PC-3 (cell line): ENCODE data around the gene COL8A2. TPM values are rescaled to one million over a fixed set of nuclear protein-coding genes. Genes with fewer than 3 reads are reported as not detected.

Experiments used
- ATAC-seq: fragments of 200-7000 bp; cut with Tn5 transposase; 2 replicates; pipeline ENCODE4 v1.9.1; 2020; ENCODE audit warnings: mild to moderate bottlenecking, moderate library complexity
- BruUV-seq: library from RNA; stranded (reverse); fragments of 400-500 nt; replicated peaks from 2 replicates; lab custom pipeline; 2021; lab: Mats Ljungman, UMichigan
- CTCF ChIA-PET: fragments of 300-600 bp; sonication (Branson Sonifier 250); formaldehyde crosslinking; loops from one replicate; lab custom pipeline; 2022; ENCODE audit warnings: antibody characterized with exemption; lab: Charles Lee
- POLR2A ChIA-PET: fragments of 300-600 bp; sonication (Branson Sonifier 250); formaldehyde crosslinking; loops from one replicate; lab custom pipeline; 2022; ENCODE audit warnings: antibody characterized with exemption; ENCODE audit not compliant: unreplicated experiment; lab: Charles Lee
- DNase-seq: peaks from one replicate; pipeline ENCODE4 v3.0.0-alpha.2; 2015
- H2AFZ ChIP-seq: fragments of 300-600 bp; sonication (generic); 2 replicates; pipeline ENCODE4 v1.6.0; 2016; ENCODE audit warnings: antibody characterized with exemption, low read length
- H3F3A ChIP-seq: fragments of 300-600 bp; sonication (generic); one replicate; pipeline ENCODE4 v1.6.0; 2017; ENCODE audit warnings: antibody characterized with exemption, low read length, control low read depth, mild to moderate bottlenecking; ENCODE audit not compliant: unreplicated experiment
- H3K27ac ChIP-seq: fragments of 300-600 bp; sonication (generic); 2 replicates; pipeline ENCODE4 v1.5.1; 2016; ENCODE audit warnings: mild to moderate bottlenecking, low read length
- H3K27me3 ChIP-seq: fragments of 300-600 bp; sonication (generic); 2 replicates; pipeline ENCODE4 v1.6.1; 2016; ENCODE audit warnings: low read length, mixed read lengths
- H3K36me3 ChIP-seq: fragments of 300-600 bp; sonication (generic); 2 replicates; pipeline ENCODE4 v1.6.1; 2016; ENCODE audit warnings: low read depth, mixed run types, low read length, mixed read lengths
- H3K4me1 ChIP-seq: fragments of 300-600 bp; sonication (generic); 2 replicates; pipeline ENCODE4 v1.5.1; 2016; ENCODE audit warnings: low read length; ENCODE audit not compliant: insufficient read depth
- H3K4me2 ChIP-seq: fragments of 300-600 bp; sonication (generic); 2 replicates; pipeline ENCODE4 v1.6.0; 2016; ENCODE audit warnings: low read length
- H3K4me3 ChIP-seq: fragments of 300-600 bp; sonication (generic); 2 replicates; pipeline ENCODE4 v1.5.1; 2016; ENCODE audit warnings: mild to moderate bottlenecking, low read length, mixed read lengths
- H3K79me2 ChIP-seq: fragments of 300-600 bp; sonication (generic); 2 replicates; pipeline ENCODE4 v1.6.1; 2017; ENCODE audit warnings: low read length, mixed read lengths
- H3K9ac ChIP-seq: fragments of 300-600 bp; sonication (generic); 2 replicates; pipeline ENCODE4 v1.6.0; 2016; ENCODE audit warnings: mild to moderate bottlenecking, low read length
- H3K9me2 ChIP-seq: fragments of 300-600 bp; sonication (generic); replicated peaks from 2 replicates; pipeline ENCODE4 v1.6.1; 2016; ENCODE audit warnings: mixed run types, low read length, mixed read lengths
- H3K9me3 ChIP-seq: fragments of 300-600 bp; sonication (generic); 2 replicates; pipeline ENCODE4 v1.6.1; 2016; ENCODE audit warnings: low read length, mixed read lengths
- H4K20me1 ChIP-seq: fragments of 300-600 bp; sonication (generic); 2 replicates; pipeline ENCODE4 v1.6.1; 2016; ENCODE audit warnings: low read length, mixed read lengths
- CTCF ChIP-seq: fragments of 300-600 bp; sonication (generic); conservative IDR thresholded peaks from 2 replicates; pipeline ENCODE4 v1.5.1; 2017; ENCODE audit warnings: antibody characterized with exemption, low read depth, mild to moderate bottlenecking, low read length
- EZH2 ChIP-seq: fragments of 300-600 bp; sonication (generic); IDR thresholded peaks from one replicate; pipeline ENCODE4 v1.6.1; 2017; ENCODE audit warnings: antibody characterized with exemption, mild to moderate bottlenecking, low read length; ENCODE audit not compliant: unreplicated experiment
- EZH2phosphoT487 ChIP-seq: fragments of 300-600 bp; sonication (generic); IDR thresholded peaks from 2 replicates; pipeline ENCODE4 v1.6.1; 2018; ENCODE audit warnings: mild to moderate bottlenecking, antibody characterized with exemption, low read length, borderline replicate concordance
- intact Hi-C: fragments of 100-400 bp; cut with micrococcal nuclease; formaldehyde crosslinking; loops from 2 replicates; pipeline ENCODE4 v1.9.0; 2023
- total RNA-seq: library from RNA; depleted of rRNA; stranded (reverse); fragments of >200 nt; gene quantifications from 2 replicates; pipeline ENCODE4 v1.2.3, GENCODE V29; 2014

The COL8A2 gene
- total RNA-seq, 1 experiment from 2014 or later, result 0.26 TPM

GRCh38 chr1:36115200-36115669, 9.8 kb downstream of the COL8A2 start:
- Histone ChIP-seq H2AFZ (no peak overlapping the region), H3K9me2 (no peaks in the 10 kb centered on the region), H3K36me3 (no peaks in the 10 kb centered on the region), H3K27me3 (no peaks in the 10 kb centered on the region), H3K4me2 (no peak overlapping the region), H3K4me1 (no peaks in the 10 kb centered on the region), H3K9ac (no peak overlapping the region), H4K20me1 (no peaks in the 10 kb centered on the region), H3K27ac (no peak overlapping the region), H3F3A (no peaks in the 10 kb centered on the region), H3K9me3 (no peaks in the 10 kb centered on the region), H3K79me2 (no peaks in the 10 kb centered on the region), H3K4me3 (no peak overlapping the region)
- ChIA-PET CTCF (no interaction called here), POLR2A (no interaction called here)
- intact Hi-C loops, result no loop called here
- ATAC-seq, result no peak
- no peak for DNase-seq
- no TSS peak for BruUV-seq
- no peak for TF ChIP-seq EZH2phosphoT487
- TF ChIP-seq EZH2, result no peak
- TF ChIP-seq CTCF, result no peak

GRCh38 chr1:36114371-36114770, 10.7 kb downstream of the COL8A2 start:
- no peaks in the 10 kb centered on the region for H3K9me3 ChIP-seq
- ATAC-seq, result no peak
- H3K9me2 ChIP-seq, result no peaks in the 10 kb centered on the region
- POLR2A ChIA-PET, result no interaction called here
- CTCF ChIA-PET, result no interaction called here
- no peak for DNase-seq
- no peak overlapping the region for H3K4me2 ChIP-seq
- intact Hi-C loops, result no loop called here
- no peak overlapping the region for H3K27ac ChIP-seq
- H3K4me3 ChIP-seq, result no peak overlapping the region
- peaks cover 2% of the 10 kb centered on the region for H3K4me1 ChIP-seq
- H4K20me1 ChIP-seq, result no peaks in the 10 kb centered on the region
- H3K27me3 ChIP-seq, result no peaks in the 10 kb centered on the region
- no TSS peak for BruUV-seq
- H3K79me2 ChIP-seq, result no peaks in the 10 kb centered on the region
- no peak overlapping the region for H2AFZ ChIP-seq
- H3F3A ChIP-seq, result no peaks in the 10 kb centered on the region
- H3K36me3 ChIP-seq, result no peaks in the 10 kb centered on the region
- no peak overlapping the region for H3K9ac ChIP-seq
- TF ChIP-seq EZH2, result no peak
- no peak for TF ChIP-seq CTCF
- TF ChIP-seq EZH2phosphoT487, result no peak

GRCh38 chr1:36112823-36113222, 12.2 kb downstream of the COL8A2 start:
- Histone ChIP-seq H3K4me1 (peaks cover 14% of the 10 kb centered on the region), H3F3A (no peaks in the 10 kb centered on the region), H3K4me3 (no peak overlapping the region), H3K27me3 (no peaks in the 10 kb centered on the region), H3K4me2 (no peak overlapping the region), H2AFZ (no peak overlapping the region), H3K36me3 (no peaks in the 10 kb centered on the region), H3K79me2 (no peaks in the 10 kb centered on the region), H4K20me1 (no peaks in the 10 kb centered on the region), H3K9ac (no peak overlapping the region), H3K27ac (no peak overlapping the region), H3K9me3 (no peaks in the 10 kb centered on the region), H3K9me2 (no peaks in the 10 kb centered on the region)
- ChIA-PET CTCF (no interaction called here), POLR2A (no interaction called here)
- no TSS peak for BruUV-seq
- no peak for TF ChIP-seq CTCF
- DNase-seq (no peak), ATAC-seq (no peak)
- intact Hi-C loops, result no loop called here
